Neural progenitor cell (in vitro differentiated cells): ENCODE data around the gene ZXDC.

Source experiments
- EZH2 ChIP-seq: fragments of 200-600 bp; sonication (generic); IDR thresholded peaks from 2 replicates; pipeline ENCODE4 v1.6.1; 2017; ENCODE audit warnings: antibody characterized with exemption, mild to moderate bottlenecking, moderate library complexity
- TF ChIP-seq, protein P1 (sequence below): fragments of 200-600 bp; sonication (generic); IDR thresholded peaks from 2 replicates; pipeline ENCODE4 v1.5.1; 2017; ENCODE audit warnings: antibody characterized with exemption, mild to moderate bottlenecking

DNA sequence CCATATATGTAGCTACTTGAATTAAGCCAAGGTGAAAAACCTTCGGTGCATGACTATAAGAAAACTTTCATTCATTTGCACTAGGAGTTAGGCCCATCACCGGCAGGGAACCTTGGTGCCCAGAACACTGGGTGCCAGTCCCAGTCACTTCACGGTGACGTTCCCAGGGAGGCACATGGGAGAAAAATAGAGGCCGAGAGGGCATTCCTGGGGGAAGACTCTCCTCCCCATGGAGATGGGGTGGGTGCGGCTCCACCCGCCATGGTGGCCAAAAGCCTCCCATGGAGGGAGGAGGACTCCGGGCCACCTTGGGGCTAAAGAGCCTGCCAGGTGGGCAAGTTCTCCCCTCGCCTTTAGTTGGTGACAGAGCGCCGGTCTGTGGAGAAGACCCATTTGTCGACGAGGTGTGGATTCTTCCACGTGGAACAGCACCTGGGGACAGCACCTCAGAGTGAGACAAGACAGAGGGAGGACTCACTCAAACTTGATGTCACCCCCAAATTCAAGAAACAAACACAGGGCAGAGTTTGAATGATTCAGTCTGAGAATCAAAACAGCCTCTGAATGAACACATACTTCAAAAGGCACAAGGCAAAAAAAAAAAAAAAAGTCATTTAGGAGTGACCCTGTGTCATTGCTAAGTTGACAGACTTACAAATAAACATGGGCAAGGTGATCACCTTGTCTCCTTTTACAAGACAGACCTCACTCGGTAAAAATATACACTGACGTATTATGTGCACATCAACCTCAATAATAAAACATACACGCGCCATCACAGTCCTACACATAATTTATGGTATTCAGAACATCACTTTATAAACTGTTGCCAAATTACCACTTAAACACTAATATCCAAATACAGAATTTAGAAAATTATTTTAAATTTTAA lies 38.6 kb downstream of the ZXDC start:
- TF ChIP-seq, protein P1, sequence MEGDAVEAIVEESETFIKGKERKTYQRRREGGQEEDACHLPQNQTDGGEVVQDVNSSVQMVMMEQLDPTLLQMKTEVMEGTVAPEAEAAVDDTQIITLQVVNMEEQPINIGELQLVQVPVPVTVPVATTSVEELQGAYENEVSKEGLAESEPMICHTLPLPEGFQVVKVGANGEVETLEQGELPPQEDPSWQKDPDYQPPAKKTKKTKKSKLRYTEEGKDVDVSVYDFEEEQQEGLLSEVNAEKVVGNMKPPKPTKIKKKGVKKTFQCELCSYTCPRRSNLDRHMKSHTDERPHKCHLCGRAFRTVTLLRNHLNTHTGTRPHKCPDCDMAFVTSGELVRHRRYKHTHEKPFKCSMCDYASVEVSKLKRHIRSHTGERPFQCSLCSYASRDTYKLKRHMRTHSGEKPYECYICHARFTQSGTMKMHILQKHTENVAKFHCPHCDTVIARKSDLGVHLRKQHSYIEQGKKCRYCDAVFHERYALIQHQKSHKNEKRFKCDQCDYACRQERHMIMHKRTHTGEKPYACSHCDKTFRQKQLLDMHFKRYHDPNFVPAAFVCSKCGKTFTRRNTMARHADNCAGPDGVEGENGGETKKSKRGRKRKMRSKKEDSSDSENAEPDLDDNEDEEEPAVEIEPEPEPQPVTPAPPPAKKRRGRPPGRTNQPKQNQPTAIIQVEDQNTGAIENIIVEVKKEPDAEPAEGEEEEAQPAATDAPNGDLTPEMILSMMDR: no peak
- TF ChIP-seq EZH2: no peak
